ENCODE results near the gene TMEM245. TPM values are rescaled to one million over a fixed set of nuclear protein-coding genes. Genes with fewer than 3 reads are reported as not detected.

TMEM245 gene
- total RNA-seq, 4 donors from 2014 or later: 55.8 to 95.9 (median 88.6) TPM

GRCh38 chr9:109005678-109006077, 114.1 kb downstream of the TMEM245 start:
- TF ChIP-seq CTCF (IDR thresholded peaks at IDR 0.05; ENCODE audit: low read depth): no peak

GRCh38 chr9:109003116-109003515, 116.6 kb downstream of the TMEM245 start:
- no peak for TF ChIP-seq CTCF (IDR thresholded peaks at IDR 0.05; ENCODE audit: low read depth)

GRCh38 chr9:109002141-109002540, 117.6 kb downstream of the TMEM245 start:
- no peak for TF ChIP-seq CTCF (IDR thresholded peaks at IDR 0.05; ENCODE audit: low read depth)

- TF ChIP-seq CTCF (IDR thresholded peaks at IDR 0.05; ENCODE audit: low read depth): no peak
These were observed 118.5 kb downstream of the TMEM245 start for GRCh38 chr9:109001275-109001676.

GRCh38 chr9:108997112-108997511, 122.6 kb downstream of the TMEM245 start:
- TF ChIP-seq CTCF (IDR thresholded peaks at IDR 0.05; ENCODE audit: low read depth): no peak

GRCh38 chr9:108996643-108997042, 123.1 kb downstream of the TMEM245 start:
- no peak for TF ChIP-seq CTCF (IDR thresholded peaks at IDR 0.05; ENCODE audit: low read depth)

GRCh38 chr9:108994695-108995094, 125.1 kb downstream of the TMEM245 start:
- no peak for TF ChIP-seq CTCF (IDR thresholded peaks at IDR 0.05; ENCODE audit: low read depth)
